Fibroblast of the aortic adventitia (primary cell): ENCODE results near the gene ZNF224. TPM values are rescaled to one million over a fixed set of nuclear protein-coding genes. Genes with fewer than 3 reads are reported as not detected.

Source experiments
- DNase-seq: peaks from one replicate; pipeline ENCODE4 v3.0.0-alpha.2; 2010; ENCODE audit warnings: low read depth
- H3K4me3 ChIP-seq: 2 replicates; pipeline ENCODE4 v1.5.1; 2011; ENCODE audit warnings: low read depth, mild to moderate bottlenecking, control low read depth, low read length, moderate library complexity
- CTCF ChIP-seq: IDR thresholded peaks from 2 replicates; pipeline ENCODE4 v1.5.1; 2011; ENCODE audit warnings: mild to moderate bottlenecking, low read length, control low read depth, inconsistent platforms; ENCODE audit not compliant: insufficient read depth
- small RNA-seq: library from RNA; depleted of rRNA; stranded (forward); fragments of <200 nt; gene quantifications from one replicate; pipeline ENCODE3, GENCODE V24; 2012
- total RNA-seq: library from RNA; depleted of rRNA; stranded (reverse); fragments of >200 nt; gene quantifications from 2 replicates; pipeline ENCODE4 v1.2.3, GENCODE V29; 2012; ENCODE audit warnings: low replicate concordance

The ZNF224 gene
- total RNA-seq, 1 donor: 26.0 TPM

- TF ChIP-seq CTCF: no peak
- H3K4me3 ChIP-seq: no peak overlapping the region
- no peak for DNase-seq
These were observed 37.8 kb downstream of the ZNF224 start for GRCh38 chr19:44131955-44132354.

- peak within 1 kb of the TSS; percentile 88 for H3K4me3 ChIP-seq
- DNase-seq: peak; percentile 87
- TF ChIP-seq CTCF: no peak
These were observed 47.3 kb downstream of the ZNF224 start, which contains the start of gene ZNF234 for GRCh38 chr19:44141191-44142058. Gene ZNF234 (plus strand): TSS chr19:44141554. CDS start chr19:44144633, 3,079 bp downstream.

GRCh38 chr19:44142059-44142433, 47.9 kb downstream of the ZNF224 start:
- peak; percentile 49 for DNase-seq
- no peak for TF ChIP-seq CTCF
- peak overlapping the region; percentile 88 for H3K4me3 ChIP-seq

- DNase-seq: no peak
- no peak for TF ChIP-seq CTCF
These were observed 55.6 kb downstream of the ZNF224 start for GRCh38 chr19:44149776-44150175.

GRCh38 chr19:44151491-44151890, 57.3 kb downstream of the ZNF224 start:
- no peak for TF ChIP-seq CTCF
- no peak for DNase-seq
- H3K4me3 ChIP-seq: no peak overlapping the region

More at GRCh38 chr19:44149776-44150175, 55.6 kb downstream of the ZNF224 start:
- no peak overlapping the region for H3K4me3 ChIP-seq

GRCh38 chr19:44156475-44156874, 62.3 kb downstream of the ZNF224 start:
- no peak for DNase-seq
- no peak overlapping the region for H3K4me3 ChIP-seq
- no peak for TF ChIP-seq CTCF

Small RNAs within 50 kb of the gene (small RNA-seq; reads per million reads assigned to genes)
- not detected for gene RNU6-902P

Other genes starting within 250 kb of the ZNF224 start
- gene ZNF404, start 210.4 kb upstream of the ZNF224 start, total RNA-seq: 4.1 and 4.6 TPM in 2 replicates
- 5.6 and 18.6 TPM in 2 replicates for gene ZNF45, start 159.1 kb upstream of the ZNF224 start, total RNA-seq
- 4.9 and 8.7 TPM in 2 replicates for gene ZNF221, start 143.1 kb upstream of the ZNF224 start, total RNA-seq
- gene ZNF155, start 110.2 kb upstream of the ZNF224 start, total RNA-seq: 0.90 and 10.0 TPM in 2 replicates
- gene ZNF230, start 91.4 kb upstream of the ZNF224 start, total RNA-seq: 5.2 and 6.1 TPM in 2 replicates
- 7.9 and 10.8 TPM in 2 replicates for gene ZNF222, start 69.0 kb upstream of the ZNF224 start, total RNA-seq
- 6.5 and 34.9 TPM in 2 replicates for gene ZNF223, start 42.3 kb upstream of the ZNF224 start, total RNA-seq
- gene ZNF284, start 22.2 kb upstream of the ZNF224 start, total RNA-seq: 3.5 and 3.8 TPM in 2 replicates
- 6.1 and 10.8 TPM in 2 replicates for gene ZNF225, start 19.0 kb downstream of the ZNF224 start, total RNA-seq
- 5.6 and 10.6 TPM in 2 replicates for gene ZNF234, start 47.2 kb downstream of the ZNF224 start, total RNA-seq
- gene ZNF226, start 70.7 kb downstream of the ZNF224 start, total RNA-seq: 28.7 and 30.7 TPM in 2 replicates
- gene ZNF227, start 118.2 kb downstream of the ZNF224 start, total RNA-seq: 14.1 and 18.3 TPM in 2 replicates
- 0.16 and 0.99 TPM in 2 replicates for gene ZNF233, start 165.5 kb downstream of the ZNF224 start, total RNA-seq
- gene ZNF235, start 210.7 kb downstream of the ZNF224 start, total RNA-seq: 1.4 and 4.9 TPM in 2 replicates